ENCODE measurements around the gene IGFALS.

DNA sequence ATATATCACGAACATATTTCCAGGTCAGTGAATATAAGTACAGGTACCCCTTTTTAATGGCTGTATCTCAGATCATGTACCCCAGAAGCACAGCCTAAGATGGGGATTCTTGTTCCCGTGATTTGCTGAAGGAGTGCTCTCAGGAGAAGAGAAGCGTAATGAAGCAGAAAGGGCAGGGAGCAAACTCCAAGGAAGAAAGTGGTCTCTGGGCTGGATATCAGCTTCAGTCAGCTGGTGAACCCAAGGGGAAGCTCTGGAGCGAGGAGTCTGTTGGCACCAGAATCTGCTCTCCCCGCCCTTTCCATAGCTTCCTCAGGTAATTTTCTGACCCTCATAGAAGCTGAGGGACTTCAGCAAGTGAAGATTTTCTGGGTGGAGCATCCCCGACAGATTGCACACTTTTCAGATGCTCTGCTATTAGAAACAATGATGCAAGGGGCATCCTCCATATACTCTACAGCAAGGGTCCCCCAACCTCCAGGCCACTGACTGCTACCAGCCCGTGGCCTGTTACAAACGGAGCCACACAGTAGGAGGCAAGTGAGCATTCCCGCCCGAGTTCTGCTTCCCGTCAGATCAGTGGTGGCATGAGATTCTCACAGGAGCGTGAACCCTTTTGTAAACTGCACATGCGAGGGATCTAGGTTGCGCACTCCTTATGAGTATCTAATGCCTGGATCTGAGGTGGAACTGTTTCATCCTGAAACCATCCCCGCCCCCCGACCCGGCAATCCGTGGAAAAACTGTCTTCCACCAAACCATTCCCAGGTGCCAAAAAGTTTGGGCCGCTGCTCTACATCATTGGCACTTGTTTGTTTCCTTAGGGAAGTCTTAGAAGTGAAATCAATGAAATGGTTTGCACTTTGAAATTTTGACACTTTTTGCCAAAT, 37.9 kb upstream of the IGFALS start:
- TF ChIP-seq, protein P1, sequence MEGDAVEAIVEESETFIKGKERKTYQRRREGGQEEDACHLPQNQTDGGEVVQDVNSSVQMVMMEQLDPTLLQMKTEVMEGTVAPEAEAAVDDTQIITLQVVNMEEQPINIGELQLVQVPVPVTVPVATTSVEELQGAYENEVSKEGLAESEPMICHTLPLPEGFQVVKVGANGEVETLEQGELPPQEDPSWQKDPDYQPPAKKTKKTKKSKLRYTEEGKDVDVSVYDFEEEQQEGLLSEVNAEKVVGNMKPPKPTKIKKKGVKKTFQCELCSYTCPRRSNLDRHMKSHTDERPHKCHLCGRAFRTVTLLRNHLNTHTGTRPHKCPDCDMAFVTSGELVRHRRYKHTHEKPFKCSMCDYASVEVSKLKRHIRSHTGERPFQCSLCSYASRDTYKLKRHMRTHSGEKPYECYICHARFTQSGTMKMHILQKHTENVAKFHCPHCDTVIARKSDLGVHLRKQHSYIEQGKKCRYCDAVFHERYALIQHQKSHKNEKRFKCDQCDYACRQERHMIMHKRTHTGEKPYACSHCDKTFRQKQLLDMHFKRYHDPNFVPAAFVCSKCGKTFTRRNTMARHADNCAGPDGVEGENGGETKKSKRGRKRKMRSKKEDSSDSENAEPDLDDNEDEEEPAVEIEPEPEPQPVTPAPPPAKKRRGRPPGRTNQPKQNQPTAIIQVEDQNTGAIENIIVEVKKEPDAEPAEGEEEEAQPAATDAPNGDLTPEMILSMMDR (IDR thresholded peaks at IDR 0.05), result no peak
- TF ChIP-seq POLR2AphosphoS5 (IDR thresholded peaks at IDR 0.05) (no peak), POLR2A (IDR thresholded peaks at IDR 0.05) (no peak)
